GM12878 (cell line): ENCODE measurements around the gene NDRG4. TPM values are rescaled to one million over a fixed set of nuclear protein-coding genes. Genes with fewer than 3 reads are reported as not detected.
A peak's percentile ranks its signal among the peaks of the same experiment; 100 is the strongest.

Source experiments
- FOXK2 ChIP-seq: fragments of 450-650 bp; IDR thresholded peaks from 2 replicates; pipeline ENCODE4 v1.6.1; 2017; ENCODE audit warnings: mild to moderate bottlenecking, moderate library complexity
- NBN ChIP-seq: fragments of 450-650 bp; IDR thresholded peaks from 2 replicates; pipeline ENCODE4 v1.6.1; 2016
- NR2F1 ChIP-seq: fragments of 450-650 bp; conservative IDR thresholded peaks from 2 replicates; pipeline ENCODE4 v1.6.1; 2017; ENCODE audit warnings: mild to moderate bottlenecking
- POU2F2 ChIP-seq: IDR thresholded peaks from 3 replicates; pipeline ENCODE4 v1.6.1; 2011; ENCODE audit warnings: low read depth, mild to moderate bottlenecking, low read length, borderline replicate concordance
- ZZZ3 ChIP-seq: IDR thresholded peaks from 2 replicates; pipeline ENCODE4 v1.6.1; 2011; ENCODE audit warnings: low read depth; ENCODE audit not compliant: control insufficient read depth, insufficient read length
- polyA plus RNA-seq, 11 experiments: library from polyadenylated mRNA; depleted of rRNA in 4 of 11; unstranded in 6 of 11; stranded (reverse) in 5 of 11; fragments of >200 nt; fragmentation: Nextera tagmentation in 4 of 11; fragmentation: Illumina TruSeq in 1 of 11; extraction: Ambion mirVana in 4 of 11; extraction: Trizol in 1 of 11; gene quantifications; 1 replicate in 1 of 11; 2 replicates in 10 of 11; pipeline versions ENCODE4 v1.2.1 to v1.2.3, GENCODE V29; 2011 to 2016; ENCODE audit warnings: inconsistent platforms in 2 of 11, missing spikeins in 2 of 11, low read depth in 1 of 11
- total RNA-seq, 4 experiments: library from RNA; depleted of rRNA in 3 of 4; stranded (reverse); fragments of >200 nt in 3 of 4; fragmentation: Illumina TruSeq in 1 of 4; extraction: Trizol in 1 of 4; gene quantifications; 2 replicates each; pipeline versions ENCODE4 v1.2.1 to v1.2.3, GENCODE V29; 2013 to 2021
- TF ChIP-seq, protein P1 (sequence below): IDR thresholded peaks from 2 replicates; pipeline ENCODE4 v1.6.1; 2012; ENCODE audit warnings: improper control_type of control experiment, low read depth, low read length; ENCODE audit not compliant: insufficient replicate concordance

The NDRG4 gene
- total and polyA plus RNA-seq, 10 of the 15 experiments (the other 5 are each of a cell fraction or from before 2014, with no cell fraction given) = 0.33 to 3.8 (median 2.5) TPM

DNA sequence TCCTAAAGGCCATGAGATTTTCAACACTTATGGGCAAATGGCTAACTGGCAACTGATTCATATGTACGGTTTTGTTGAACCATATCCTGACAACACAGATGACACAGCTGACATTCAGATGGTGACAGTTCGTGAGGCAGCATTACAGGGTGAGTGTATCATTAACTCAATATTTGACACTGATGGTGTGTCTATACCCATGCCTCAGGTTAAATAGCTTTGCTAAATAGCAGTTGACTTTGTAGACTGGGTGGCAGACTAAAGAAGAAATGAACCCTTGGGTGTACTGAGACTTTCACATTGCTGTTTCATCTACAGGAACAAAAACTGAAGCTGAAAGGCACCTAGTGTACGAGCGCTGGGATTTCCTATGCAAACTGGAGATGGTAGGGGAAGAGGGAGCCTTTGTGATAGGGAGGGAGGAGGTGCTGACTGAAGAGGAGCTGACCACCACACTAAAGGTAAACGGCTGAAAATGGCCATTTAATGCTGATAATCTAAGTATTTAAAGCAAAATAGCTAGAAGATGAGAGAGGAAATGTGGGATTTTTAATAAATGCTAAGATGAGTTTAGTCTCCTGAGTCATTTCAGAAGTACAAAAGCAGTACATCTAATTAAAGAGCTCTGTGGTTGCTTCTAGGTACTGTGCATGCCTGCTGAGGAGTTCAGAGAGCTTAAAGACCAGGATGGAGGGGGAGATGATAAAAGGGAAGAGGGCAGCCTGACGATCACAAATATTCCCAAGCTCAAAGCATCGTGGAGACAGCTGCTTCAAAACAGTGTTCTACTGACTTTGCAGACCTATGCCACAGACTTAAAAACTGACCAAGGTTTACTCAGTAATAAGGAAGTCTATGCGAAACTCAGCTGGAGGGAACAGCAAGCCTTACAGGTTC lies 18.4 kb downstream of the NDRG4 start (continued):
- TF ChIP-seq NR2F1 (no peak), ZZZ3 (no peak), FOXK2 (no peak), POU2F2 (no peak), NBN (peak; percentile 67)
- TF ChIP-seq, protein P1, sequence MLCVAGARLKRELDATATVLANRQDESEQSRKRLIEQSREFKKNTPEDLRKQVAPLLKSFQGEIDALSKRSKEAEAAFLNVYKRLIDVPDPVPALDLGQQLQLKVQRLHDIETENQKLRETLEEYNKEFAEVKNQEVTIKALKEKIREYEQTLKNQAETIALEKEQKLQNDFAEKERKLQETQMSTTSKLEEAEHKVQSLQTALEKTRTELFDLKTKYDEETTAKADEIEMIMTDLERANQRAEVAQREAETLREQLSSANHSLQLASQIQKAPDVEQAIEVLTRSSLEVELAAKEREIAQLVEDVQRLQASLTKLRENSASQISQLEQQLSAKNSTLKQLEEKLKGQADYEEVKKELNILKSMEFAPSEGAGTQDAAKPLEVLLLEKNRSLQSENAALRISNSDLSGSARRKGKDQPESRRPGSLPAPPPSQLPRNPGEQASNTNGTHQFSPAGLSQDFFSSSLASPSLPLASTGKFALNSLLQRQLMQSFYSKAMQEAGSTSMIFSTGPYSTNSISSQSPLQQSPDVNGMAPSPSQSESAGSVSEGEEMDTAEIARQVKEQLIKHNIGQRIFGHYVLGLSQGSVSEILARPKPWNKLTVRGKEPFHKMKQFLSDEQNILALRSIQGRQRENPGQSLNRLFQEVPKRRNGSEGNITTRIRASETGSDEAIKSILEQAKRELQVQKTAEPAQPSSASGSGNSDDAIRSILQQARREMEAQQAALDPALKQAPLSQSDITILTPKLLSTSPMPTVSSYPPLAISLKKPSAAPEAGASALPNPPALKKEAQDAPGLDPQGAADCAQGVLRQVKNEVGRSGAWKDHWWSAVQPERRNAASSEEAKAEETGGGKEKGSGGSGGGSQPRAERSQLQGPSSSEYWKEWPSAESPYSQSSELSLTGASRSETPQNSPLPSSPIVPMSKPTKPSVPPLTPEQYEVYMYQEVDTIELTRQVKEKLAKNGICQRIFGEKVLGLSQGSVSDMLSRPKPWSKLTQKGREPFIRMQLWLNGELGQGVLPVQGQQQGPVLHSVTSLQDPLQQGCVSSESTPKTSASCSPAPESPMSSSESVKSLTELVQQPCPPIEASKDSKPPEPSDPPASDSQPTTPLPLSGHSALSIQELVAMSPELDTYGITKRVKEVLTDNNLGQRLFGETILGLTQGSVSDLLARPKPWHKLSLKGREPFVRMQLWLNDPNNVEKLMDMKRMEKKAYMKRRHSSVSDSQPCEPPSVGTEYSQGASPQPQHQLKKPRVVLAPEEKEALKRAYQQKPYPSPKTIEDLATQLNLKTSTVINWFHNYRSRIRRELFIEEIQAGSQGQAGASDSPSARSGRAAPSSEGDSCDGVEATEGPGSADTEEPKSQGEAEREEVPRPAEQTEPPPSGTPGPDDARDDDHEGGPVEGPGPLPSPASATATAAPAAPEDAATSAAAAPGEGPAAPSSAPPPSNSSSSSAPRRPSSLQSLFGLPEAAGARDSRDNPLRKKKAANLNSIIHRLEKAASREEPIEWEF = no peak
